Stimulated activated memory B cell treated with anti-CD40 and anti-IgM and Interleukin-4, amounts not matched to agents 10 μg/mL and 1 μg/mL and 100 μg/mL, for 72 hours (primary cell): Measurements from ENCODE around the gene ATRIP.
"Not testable (repeated sequence)": the region's sequence is repeated elsewhere in the genome, so short reads cannot be mapped to it uniquely, and the experiment has no call there.

Experiments
- ATAC-seq: fragments of 150-1000 bp; cut with Tn5 transposase; 2 replicates; pipeline ENCODE4 v1.10.0; 2021
- H3K27ac Mint-ChIP-seq: one replicate; pipeline ENCODE4 v1.8.0; 2022; ENCODE audit warnings: mild to moderate bottlenecking, mixed read lengths
- H3K27me3 Mint-ChIP-seq: one replicate; pipeline ENCODE4 v1.8.0; 2022; ENCODE audit warnings: mixed read lengths
- H3K36me3 Mint-ChIP-seq: one replicate; pipeline ENCODE4 v1.8.0; 2022; ENCODE audit warnings: mixed read lengths
- H3K4me1 Mint-ChIP-seq: one replicate; pipeline ENCODE4 v1.8.0; 2022; ENCODE audit warnings: mixed read lengths
- H3K4me3 Mint-ChIP-seq: one replicate; pipeline ENCODE4 v1.8.0; 2022; ENCODE audit warnings: mild to moderate bottlenecking, moderate library complexity, mixed read lengths
- H3K9me3 Mint-ChIP-seq: one replicate; pipeline ENCODE4 v1.8.0; 2022; ENCODE audit warnings: mixed read lengths

Gene ATRIP

GRCh38 chr3:48465237-48465530 lies 18.6 kb downstream of the ATRIP start:
- Mint-ChIP-seq H3K27ac (peak overlapping the region; percentile 95), H3K4me3 (peak overlapping the region; percentile 87), H3K4me1 (peaks cover 48% of the 10 kb centered on the region), H3K27me3 (no peaks in the 10 kb centered on the region), H3K36me3 (peaks cover 29% of the 10 kb centered on the region), H3K9me3 (no peaks in the 10 kb centered on the region)
- ATAC-seq, result no peak

DNA sequence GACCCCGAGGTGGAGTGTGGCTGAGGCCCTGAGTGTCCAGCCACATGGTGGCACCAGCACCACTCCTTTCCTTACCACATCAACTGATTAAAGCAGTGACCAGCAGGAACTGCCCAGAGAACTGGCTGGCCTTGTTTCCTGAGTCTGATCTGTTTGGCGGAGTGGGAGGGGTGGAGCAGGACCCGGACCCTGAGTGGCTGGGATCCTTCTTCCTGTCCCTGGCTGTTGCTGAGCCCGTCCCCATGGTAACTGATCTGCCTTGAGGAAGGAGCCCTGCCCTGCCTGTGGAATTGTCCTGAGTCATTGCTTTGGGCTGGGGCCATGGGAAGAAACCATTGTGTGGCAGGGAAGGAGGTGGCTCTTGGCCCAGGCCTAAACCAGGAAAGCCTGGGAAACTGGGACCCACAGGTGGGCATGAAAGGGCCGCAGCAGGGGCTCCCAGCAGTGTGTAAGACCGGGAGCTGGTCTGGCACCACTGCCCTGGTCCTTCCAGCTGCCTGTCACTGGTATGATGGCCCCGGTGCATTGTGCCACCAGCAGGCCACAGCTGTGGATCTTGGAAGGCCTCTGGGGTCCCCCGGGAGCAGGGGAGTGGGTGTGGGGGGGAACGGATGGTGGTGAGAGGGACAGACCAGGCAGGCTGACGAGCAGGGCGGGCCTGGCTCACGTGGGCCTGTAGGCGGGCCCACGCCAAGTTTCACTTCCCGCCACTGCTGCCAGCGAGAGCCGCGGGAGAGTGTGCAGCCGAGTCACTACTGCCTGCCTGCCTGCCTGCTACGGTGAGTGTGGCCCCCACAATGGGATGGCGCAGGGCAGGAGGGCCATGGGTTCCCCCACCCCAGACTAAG lies 19.2 kb downstream of the ATRIP start:
- no peaks in the 10 kb centered on the region for H3K27me3 Mint-ChIP-seq
- peak; percentile 98 for ATAC-seq
- peaks cover 29% of the 10 kb centered on the region for H3K36me3 Mint-ChIP-seq
- no peaks in the 10 kb centered on the region for H3K9me3 Mint-ChIP-seq
- peak overlapping the region; percentile 87 for H3K4me3 Mint-ChIP-seq
- peaks cover 52% of the 10 kb centered on the region for H3K4me1 Mint-ChIP-seq
- H3K27ac Mint-ChIP-seq, result peak overlapping the region; percentile 95

- H3K4me3 Mint-ChIP-seq, result peak overlapping the region; percentile 87
- no peaks in the 10 kb centered on the region for H3K9me3 Mint-ChIP-seq
- H3K27ac Mint-ChIP-seq, result peak overlapping the region; percentile 95
- peak; percentile 53 for ATAC-seq
- peaks cover 52% of the 10 kb centered on the region for H3K4me1 Mint-ChIP-seq
- H3K36me3 Mint-ChIP-seq, result peaks cover 29% of the 10 kb centered on the region
- H3K27me3 Mint-ChIP-seq, result no peaks in the 10 kb centered on the region
Measured at GRCh38 chr3:48466386-48467109, 20.0 kb downstream of the ATRIP start.

GRCh38 chr3:48467110-48467454 lies 20.5 kb downstream of the ATRIP start:
- peak overlapping the region; percentile 87 for H3K4me3 Mint-ChIP-seq
- H3K27me3 Mint-ChIP-seq, result no peaks in the 10 kb centered on the region
- ATAC-seq, result no peak
- no peaks in the 10 kb centered on the region for H3K9me3 Mint-ChIP-seq
- peaks cover 52% of the 10 kb centered on the region for H3K4me1 Mint-ChIP-seq
- peak overlapping the region; percentile 95 for H3K27ac Mint-ChIP-seq
- H3K36me3 Mint-ChIP-seq, result peaks cover 29% of the 10 kb centered on the region

DNA sequence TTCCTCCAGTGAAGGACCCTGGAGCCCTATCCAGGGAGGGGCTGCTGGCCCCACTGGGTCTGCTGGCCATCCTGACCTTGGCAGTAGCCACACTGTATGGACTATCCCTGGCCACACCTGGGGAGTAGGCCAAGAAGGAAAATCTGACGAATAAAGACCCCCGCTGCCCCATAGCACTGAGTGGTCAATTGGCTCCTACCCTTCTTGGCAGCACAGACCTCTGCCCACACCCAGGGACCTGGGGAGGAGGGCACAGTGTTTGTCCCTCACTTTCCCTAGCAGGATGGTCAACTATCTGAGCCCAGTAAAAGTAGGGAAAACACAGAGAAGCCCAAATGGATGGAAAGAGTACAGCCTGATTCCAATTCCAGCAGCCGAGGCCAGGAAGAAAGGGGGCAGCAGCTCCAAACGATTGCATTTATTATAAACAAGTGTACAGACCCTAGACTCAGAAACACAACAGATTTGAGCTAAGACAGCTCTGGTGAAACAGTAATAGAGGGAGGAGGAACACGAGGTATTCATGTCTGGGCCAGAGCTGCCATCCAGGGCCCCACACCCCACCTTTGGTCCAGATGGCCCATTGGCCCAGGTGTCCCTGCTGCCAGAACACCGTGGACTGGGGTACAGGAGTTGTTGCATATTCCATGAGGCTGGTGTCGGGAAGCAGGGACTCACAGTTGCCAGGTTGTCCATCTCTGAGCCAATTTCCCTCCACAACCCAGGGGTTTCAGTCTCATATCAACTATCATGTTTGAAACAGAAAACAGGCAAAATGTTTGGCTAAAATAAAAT lies 21.1 kb downstream of the ATRIP start:
- Mint-ChIP-seq H3K4me1 (peaks cover 53% of the 10 kb centered on the region), H3K4me3 (peak overlapping the region; percentile 87)
- no peak for ATAC-seq

GRCh38 chr3:48468329-48468731 lies 21.8 kb downstream of the ATRIP start:
- no peaks in the 10 kb centered on the region for H3K27me3 Mint-ChIP-seq
- H3K36me3 Mint-ChIP-seq, result peaks cover 29% of the 10 kb centered on the region
- ATAC-seq, result no peak
- peaks cover 59% of the 10 kb centered on the region for H3K4me1 Mint-ChIP-seq
- no peaks in the 10 kb centered on the region for H3K9me3 Mint-ChIP-seq
- peak overlapping the region; percentile 87 for H3K4me3 Mint-ChIP-seq
- peak overlapping the region; percentile 95 for H3K27ac Mint-ChIP-seq

More for the DNA sequence above, 21.1 kb downstream of the ATRIP start:
- Mint-ChIP-seq H3K9me3 (no peaks in the 10 kb centered on the region), H3K36me3 (peaks cover 29% of the 10 kb centered on the region), H3K27ac (peak overlapping the region; percentile 95), H3K27me3 (no peaks in the 10 kb centered on the region)

DNA sequence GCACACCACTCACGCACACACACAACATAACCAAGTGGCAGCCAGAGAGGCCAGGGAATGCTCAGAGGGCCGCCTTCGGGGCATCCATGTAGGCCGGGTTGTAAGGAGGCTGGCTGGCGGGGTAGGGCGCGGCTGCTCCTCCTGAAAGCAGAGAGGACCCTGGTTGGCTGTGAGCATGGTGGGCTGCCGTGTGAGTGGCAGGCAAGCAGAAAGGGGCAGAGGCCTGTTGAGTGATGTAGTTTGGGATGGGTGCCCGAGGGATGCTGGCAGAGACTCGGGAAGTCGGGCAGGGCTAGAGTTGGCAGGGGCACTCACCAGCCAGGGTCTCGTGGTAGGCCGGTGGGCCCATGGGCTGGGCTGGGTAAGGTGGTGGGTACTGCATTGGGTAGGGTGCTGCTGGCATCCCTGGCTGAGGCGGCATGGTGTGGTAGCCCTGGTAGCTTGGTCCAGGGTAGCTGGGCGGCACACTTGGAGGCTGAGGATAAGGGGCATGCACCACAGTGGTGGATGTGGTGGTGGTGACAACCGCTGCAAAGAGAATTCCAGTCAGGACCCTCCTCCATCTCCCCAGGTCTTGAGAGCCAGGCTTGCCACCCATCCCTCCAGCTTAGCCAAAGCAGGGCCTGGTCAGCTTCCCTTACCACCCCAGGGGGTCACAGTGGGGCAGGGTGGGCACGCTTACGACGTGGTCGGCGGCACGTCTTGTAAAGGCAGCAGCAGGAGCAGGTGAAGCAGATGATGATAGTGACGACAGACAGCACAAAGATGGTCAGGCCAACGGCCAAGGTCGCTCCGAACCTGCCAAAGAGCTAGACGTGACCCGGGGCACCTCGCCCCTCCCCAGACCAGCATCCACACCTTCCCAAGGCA lies 22.7 kb downstream of the ATRIP start:
- peaks cover 29% of the 10 kb centered on the region for H3K36me3 Mint-ChIP-seq
- ATAC-seq, result no peak
- H3K9me3 Mint-ChIP-seq, result no peaks in the 10 kb centered on the region
- H3K27me3 Mint-ChIP-seq, result no peaks in the 10 kb centered on the region
- H3K4me3 Mint-ChIP-seq, result peak overlapping the region; percentile 36
- peaks cover 63% of the 10 kb centered on the region for H3K4me1 Mint-ChIP-seq
- H3K27ac Mint-ChIP-seq, result peak overlapping the region; percentile 95

- H3K9me3 Mint-ChIP-seq, result no peaks in the 10 kb centered on the region
- peaks cover 70% of the 10 kb centered on the region for H3K4me1 Mint-ChIP-seq
- no peaks in the 10 kb centered on the region for H3K27me3 Mint-ChIP-seq
- peak overlapping the region; percentile 95 for H3K27ac Mint-ChIP-seq
- ATAC-seq, result no peak
- H3K36me3 Mint-ChIP-seq, result peaks cover 29% of the 10 kb centered on the region
- peak overlapping the region; percentile 53 for H3K4me3 Mint-ChIP-seq
Measured at GRCh38 chr3:48470286-48470685, 23.7 kb downstream of the ATRIP start.

DNA sequence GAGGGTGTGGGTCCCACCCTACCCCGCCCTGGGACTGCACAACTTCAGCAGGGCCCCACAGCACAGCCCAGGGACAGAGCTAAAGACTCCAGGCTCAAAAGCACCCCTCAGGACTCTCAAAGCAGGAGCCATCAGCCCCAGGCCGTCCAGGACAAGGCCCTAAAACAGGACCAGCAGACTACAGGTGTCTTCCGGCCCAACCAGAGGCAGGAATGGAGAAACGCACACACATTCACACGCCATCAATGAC lies 26.1 kb downstream of the ATRIP start:
- H3K27me3 Mint-ChIP-seq, result no peaks in the 10 kb centered on the region
- peak overlapping the region; percentile 95 for H3K27ac Mint-ChIP-seq
- H3K36me3 Mint-ChIP-seq, result peaks cover 26% of the 10 kb centered on the region
- peak overlapping the region; percentile 84 for H3K4me3 Mint-ChIP-seq
- peaks cover 54% of the 10 kb centered on the region for H3K4me1 Mint-ChIP-seq
- H3K9me3 Mint-ChIP-seq, result no peaks in the 10 kb centered on the region
- ATAC-seq, result no peak

GRCh38 chr3:48472923-48473616 lies 26.5 kb downstream of the ATRIP start:
- Mint-ChIP-seq H3K4me3 (peak overlapping the region; percentile 84), H3K27ac (peak overlapping the region; percentile 95), H3K9me3 (no peaks in the 10 kb centered on the region), H3K27me3 (no peaks in the 10 kb centered on the region), H3K4me1 (peaks cover 54% of the 10 kb centered on the region), H3K36me3 (peaks cover 21% of the 10 kb centered on the region)
- peak; percentile 94 for ATAC-seq

- H3K4me3 Mint-ChIP-seq, result peak overlapping the region; percentile 84
- no peaks in the 10 kb centered on the region for H3K9me3 Mint-ChIP-seq
- no peaks in the 10 kb centered on the region for H3K27me3 Mint-ChIP-seq
- ATAC-seq, result no peak
- H3K27ac Mint-ChIP-seq, result peak overlapping the region; percentile 95
- peaks cover 16% of the 10 kb centered on the region for H3K36me3 Mint-ChIP-seq
- H3K4me1 Mint-ChIP-seq, result peaks cover 53% of the 10 kb centered on the region
Measured at GRCh38 chr3:48473617-48473952, 27.0 kb downstream of the ATRIP start.

- not testable (repeated sequence) for H3K9me3 Mint-ChIP-seq, ATAC-seq, H3K4me3 Mint-ChIP-seq, H3K27ac Mint-ChIP-seq, H3K27me3 Mint-ChIP-seq
- peaks cover 53% of the 10 kb centered on the region for H3K4me1 Mint-ChIP-seq
- H3K36me3 Mint-ChIP-seq, result peaks cover 12% of the 10 kb centered on the region
Measured at GRCh38 chr3:48474031-48474430, 27.5 kb downstream of the ATRIP start.

DNA sequence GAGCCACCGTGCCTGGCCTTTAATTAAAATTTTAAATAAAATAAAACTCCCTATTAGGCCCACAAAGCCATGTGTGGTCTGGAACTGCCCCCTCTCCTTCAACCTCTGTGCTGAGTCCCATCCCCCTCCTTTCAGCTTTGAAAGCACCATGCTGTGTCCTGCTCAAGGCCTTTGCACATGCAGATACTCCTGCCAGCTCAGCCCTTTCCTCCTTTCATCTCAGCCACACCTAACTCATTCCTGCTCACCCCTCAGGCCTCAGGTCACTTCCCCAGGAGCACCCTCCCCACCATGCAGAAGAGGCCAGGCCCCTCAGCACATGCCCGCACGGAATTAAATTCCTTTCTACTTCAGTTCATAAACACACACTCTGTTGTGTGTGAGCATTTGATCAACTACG lies 28.1 kb downstream of the ATRIP start:
- no peaks in the 10 kb centered on the region for H3K27me3 Mint-ChIP-seq
- H3K4me1 Mint-ChIP-seq, result peaks cover 53% of the 10 kb centered on the region
- H3K4me3 Mint-ChIP-seq, result no peak overlapping the region
- no peaks in the 10 kb centered on the region for H3K9me3 Mint-ChIP-seq
- peaks cover 6% of the 10 kb centered on the region for H3K36me3 Mint-ChIP-seq
- no peak for ATAC-seq
- H3K27ac Mint-ChIP-seq, result peak overlapping the region; percentile 71

DNA sequence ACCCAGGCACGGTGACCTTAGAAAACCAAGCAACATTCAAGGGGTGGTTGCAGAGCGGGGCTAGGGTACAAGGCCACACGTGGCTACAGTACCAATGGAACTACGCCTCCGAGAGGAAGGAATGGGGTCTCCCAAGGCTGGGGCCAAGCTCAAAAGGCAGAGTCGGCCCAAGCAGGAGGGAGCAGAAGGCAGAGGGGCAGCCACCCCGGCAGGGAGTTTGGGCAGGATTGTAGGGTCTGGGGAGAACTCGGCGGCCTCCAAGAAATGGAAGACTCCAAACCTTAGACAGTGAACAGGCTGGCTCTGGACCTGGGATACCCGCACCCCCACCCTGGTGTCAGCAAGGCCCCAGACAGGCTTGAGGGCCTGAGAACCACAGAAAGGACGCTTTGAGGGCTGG lies 28.7 kb downstream of the ATRIP start:
- Mint-ChIP-seq H3K27ac (peak overlapping the region; percentile 71), H3K36me3 (no peaks in the 10 kb centered on the region), H3K4me3 (no peak overlapping the region), H3K4me1 (peaks cover 47% of the 10 kb centered on the region), H3K27me3 (no peaks in the 10 kb centered on the region), H3K9me3 (no peaks in the 10 kb centered on the region)
- ATAC-seq, result no peak
